Anterior cingulate cortex (tissue), 58 donors: ENCODE data around the gene HMBS.
"Not testable (repeated sequence)": the region's sequence is repeated elsewhere in the genome, so short reads cannot be mapped to it uniquely, and the experiment has no call there.

Source experiments
- DNase-seq, 58 donors: peaks; one replicate each; lab custom pipeline; 2025; lab: John Stamatoyannopoulos, UW

HMBS gene

DNA sequence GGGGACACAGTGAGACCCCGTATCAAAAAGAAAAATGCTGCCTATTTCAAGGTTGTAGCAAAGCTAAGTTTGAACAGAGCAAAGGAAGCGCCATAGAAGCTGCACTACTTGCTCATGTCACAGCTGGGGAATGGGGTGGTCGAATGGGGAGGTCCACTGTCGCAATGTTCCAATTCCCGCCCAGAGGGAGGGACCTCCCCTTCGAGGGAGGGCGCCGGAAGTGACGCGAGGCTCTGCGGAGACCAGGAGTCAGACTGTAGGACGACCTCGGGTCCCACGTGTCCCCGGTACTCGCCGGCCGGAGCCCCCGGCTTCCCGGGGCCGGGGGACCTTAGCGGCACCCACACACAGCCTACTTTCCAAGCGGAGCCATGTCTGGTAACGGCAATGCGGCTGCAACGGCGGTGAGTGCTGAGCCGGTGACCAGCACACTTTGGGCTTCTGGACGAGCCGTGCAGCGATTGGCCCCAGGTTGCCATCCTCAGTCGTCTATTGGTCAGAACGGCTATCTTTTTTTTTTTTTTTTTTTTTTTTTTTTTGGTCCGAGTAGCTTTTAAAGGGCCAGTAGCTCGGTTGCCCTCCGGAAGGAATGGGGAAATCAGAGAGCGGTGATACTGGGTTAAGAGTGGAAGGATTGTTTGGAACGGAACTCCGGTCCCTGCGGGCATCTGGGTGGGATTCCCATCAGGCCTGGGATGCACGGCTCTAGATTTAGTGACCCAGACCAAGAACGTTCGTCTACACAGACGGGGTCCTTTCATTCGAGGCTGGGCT, at the start of gene HMBS:
TSS of gene HMBS (plus strand) at position 219 of the 774 bp plus-strand sequence. CDS start at position 372, 153 bp downstream.
- DNase-seq, result peak; percentile 64 to 100 (median 94)

DNA sequence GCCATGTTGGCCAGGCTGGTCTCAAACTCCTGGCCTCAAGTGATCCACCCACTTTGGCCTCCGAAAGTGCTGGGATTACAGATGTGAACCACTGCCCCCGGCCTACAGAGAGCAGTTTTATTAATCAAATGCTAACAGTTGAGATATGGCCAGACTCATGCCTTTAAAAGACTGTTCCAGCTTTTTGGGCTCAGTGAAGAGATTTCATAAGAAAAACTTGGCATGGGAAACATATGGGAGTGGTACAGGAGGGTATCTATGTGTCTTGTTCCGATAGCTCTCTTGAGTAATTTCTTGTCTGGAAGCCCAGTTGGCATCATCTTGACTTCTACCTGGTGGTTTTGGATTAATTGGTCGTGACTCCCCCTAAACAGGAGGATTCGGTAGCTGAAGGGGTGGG, 45.8 kb upstream of the HMBS start:
- no peak for DNase-seq

DNA sequence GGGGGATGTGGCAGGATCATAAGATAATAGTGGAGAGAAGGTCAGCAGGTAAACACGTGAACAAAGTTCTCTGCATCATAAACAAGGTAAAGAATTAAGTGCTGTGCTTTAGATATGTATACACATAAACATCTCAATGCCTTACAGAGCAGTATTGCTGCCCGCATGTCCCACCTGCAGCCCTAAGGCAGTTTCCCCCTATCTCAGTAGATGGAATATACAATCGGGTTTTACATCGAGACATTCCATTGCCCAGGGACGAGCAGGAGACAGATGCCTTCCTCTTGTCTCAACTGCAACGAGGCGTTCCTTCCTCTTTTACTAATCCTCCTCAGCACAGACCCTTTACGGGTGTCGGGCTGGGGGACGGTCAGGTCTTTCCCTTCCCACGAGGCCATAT, 45.2 kb upstream of the HMBS start:
- DNase-seq, result not testable (repeated sequence)

DNA sequence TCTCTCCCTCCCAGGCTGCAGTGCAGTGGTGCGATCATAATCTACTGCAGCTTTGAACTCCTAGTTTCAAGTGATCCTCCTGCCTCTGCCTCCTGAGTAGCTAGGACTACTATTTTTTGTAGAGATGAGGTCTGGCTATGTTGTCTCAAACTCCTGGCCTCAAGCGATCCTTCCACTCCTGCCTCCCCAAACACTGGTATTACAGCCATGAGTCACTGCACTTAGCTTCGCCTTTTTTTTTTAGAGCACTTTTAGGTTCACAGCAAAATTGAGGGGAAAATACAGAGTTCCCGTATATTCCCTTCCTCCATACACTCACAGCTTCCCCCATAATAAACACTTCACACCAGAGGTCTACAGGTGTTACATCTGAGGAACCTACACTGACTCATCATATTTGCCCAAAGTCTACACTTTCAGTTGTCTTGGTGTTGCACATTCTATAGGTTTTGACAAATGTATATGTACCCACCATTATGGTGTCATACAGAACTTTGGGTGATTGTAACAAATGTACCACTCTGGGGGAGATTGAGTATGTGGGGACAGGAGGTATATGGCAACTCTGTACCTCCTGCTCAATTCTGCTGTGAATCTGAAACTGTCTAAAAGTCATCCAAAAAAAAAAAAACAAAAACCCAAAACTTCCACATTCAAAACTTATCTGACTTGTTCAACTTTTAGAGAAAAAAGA, 42.7 kb upstream of the HMBS start:
- no peak for DNase-seq

- no peak for DNase-seq
Observed at GRCh38 chr11:119042927-119043326, 41.8 kb upstream of the HMBS start.

DNA sequence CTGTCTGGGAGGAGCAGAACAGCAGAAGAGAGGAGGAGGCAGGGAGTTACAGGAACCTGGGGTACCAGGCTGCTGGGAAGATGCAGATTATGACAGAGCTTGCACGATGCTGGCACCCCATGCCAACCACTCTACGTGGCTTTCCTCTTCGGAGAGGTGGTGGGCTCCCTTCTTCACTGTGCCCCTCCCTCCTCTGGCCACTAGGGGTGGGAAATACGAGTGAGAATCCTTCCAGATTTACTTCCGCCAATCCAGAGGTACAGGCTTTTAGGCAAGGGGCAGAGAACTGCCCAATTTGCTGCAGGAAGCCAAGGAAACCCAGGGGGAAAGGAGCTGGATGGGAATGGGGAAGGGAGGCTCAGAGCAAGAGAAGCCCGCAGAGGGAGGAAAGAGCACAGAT, 40.0 kb upstream of the HMBS start:
- no peak for DNase-seq

DNA sequence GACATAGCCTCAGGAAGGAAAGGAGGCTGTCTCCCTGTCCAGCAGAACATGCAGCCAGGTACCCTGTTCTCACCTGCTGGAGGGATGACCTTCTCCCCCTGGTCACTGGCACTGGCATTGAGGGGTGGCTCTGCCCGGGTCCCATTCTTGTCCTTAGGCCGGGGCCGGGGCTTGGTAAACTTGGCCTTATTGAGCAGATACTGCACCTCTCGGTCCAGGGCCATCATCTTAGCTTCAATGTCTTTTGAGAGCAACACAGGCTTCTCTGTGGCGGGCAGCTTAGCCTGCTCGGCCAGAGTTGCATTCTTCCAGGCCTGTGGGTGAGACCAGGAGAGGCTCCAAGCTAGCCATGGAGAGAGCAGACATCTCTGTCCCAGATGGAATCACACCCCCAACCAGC, 38.2 kb upstream of the HMBS start:
- no peak for DNase-seq

- DNase-seq, result no peak
Observed at GRCh38 chr11:119047205-119047604, 37.5 kb upstream of the HMBS start.

DNA sequence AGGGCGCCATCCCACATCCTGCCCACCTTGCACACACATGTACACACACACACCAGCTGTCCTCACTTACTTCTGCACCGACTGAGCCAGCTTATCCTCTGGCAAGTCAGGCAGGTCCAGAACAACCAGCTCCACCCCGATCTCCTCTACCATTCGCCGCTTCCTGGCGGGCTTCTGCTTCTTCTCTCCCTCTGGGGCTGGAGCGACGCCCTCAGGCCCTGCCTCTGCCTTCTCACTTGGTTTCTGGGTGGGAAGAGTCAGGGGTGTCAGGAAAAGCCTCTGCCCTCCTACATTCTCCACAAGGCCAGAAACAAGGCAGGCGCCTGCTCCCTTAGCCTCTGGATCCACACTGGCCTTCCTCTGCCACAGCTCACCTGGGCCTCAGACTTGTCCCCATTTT, 36.0 kb upstream of the HMBS start:
- no peak for DNase-seq

DNA sequence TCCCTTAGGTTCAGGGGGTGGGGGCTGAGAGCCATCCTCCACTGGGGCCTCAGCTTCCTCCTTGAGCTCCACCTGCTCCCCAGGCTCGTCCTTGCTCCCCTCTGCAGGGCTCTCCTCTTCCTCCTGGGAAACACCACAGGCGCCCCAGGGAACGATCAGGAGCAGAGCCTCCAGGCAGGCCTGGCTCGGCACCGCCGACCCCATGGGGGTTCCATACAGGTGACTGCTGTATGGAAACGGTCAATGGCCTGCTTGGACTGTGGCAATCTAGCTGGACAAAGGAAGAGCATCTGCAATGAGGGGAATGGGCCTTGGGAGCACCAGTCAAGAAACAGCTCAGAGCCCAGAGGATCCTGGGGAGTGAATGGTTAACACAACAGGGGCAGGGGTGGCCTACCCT, 35.6 kb upstream of the HMBS start:
- no peak for DNase-seq

- DNase-seq, result no peak
Observed at GRCh38 chr11:119051440-119052162, 33.1 kb upstream of the HMBS start.

- DNase-seq, result no peak
Observed at GRCh38 chr11:119052163-119052814, 32.4 kb upstream of the HMBS start.

DNA sequence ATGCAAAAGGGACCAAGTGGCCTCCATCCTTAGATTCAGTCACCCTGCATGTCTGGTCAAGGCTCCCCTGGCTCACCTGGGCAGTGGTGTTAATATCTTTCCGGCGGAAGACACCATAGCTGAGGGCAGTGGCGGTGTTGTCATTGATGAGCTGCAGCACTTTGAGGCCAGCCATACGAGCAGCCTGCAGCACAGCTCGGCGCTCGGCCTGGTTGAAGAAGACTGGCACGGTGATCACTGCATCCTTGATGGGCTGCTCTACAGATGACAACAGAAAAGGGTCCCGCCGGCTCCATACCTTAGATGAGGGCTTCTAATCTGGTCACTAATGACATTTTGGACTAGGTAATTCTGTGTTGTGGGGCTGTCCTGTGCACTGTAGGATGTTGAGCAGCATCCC, 30.3 kb upstream of the HMBS start:
- no peak for DNase-seq

DNA sequence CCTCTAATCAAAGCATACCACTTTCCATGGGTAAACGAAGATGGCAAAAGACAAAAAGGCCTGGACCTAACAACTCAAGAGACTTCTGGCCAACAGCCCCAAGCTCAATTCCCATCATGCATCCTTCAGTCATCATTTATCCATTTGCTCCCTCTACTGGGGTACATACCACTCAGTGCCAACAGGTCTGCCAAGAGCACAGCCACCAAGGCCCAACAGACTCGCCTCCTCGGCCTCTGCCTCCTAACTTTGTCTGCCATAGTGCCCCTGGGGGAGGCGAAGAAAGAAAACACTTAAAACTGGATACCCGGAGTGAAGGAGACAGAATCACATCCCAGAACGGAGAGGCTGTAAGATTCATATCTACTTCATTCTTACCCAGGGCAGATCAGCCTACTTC, 28.8 kb upstream of the HMBS start:
- no peak for DNase-seq

- peak in 20 of 58 donors; percentile 7 to 59 (median 42) for DNase-seq
Observed at GRCh38 chr11:119056421-119056999, 28.2 kb upstream of the HMBS start.

GRCh38 chr11:119057000-119057769, 27.5 kb upstream of the HMBS start, which contains the start of gene HYOU1:
Gene HYOU1 (minus strand): TSS chr11:119057205. CDS start chr11:119056160, 1,045 bp downstream.
- DNase-seq, result peak; percentile 58 to 98 (median 96)

GRCh38 chr11:119059128-119059527, 25.6 kb upstream of the HMBS start:
- not testable (repeated sequence) for DNase-seq

DNA sequence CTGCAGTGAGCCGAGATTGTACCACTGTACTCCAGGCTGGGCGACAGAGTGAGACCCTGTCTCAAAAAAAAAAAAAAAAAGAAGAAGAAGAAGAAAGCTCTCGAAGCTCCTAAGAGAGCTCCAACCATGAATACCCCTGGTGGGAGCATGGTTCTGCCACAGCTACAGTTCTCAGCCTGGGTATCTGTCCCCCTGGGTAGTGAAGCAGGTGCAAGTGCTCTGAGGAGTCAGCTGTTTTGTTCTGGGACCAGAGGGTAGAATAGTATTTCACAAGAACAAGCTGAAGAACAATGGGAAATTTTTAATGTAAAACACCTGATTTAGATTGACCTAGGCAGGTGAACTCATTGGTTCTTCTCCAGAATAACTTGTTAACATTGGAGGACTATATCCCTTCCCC, 23.4 kb upstream of the HMBS start:
- DNase-seq, result no peak

DNA sequence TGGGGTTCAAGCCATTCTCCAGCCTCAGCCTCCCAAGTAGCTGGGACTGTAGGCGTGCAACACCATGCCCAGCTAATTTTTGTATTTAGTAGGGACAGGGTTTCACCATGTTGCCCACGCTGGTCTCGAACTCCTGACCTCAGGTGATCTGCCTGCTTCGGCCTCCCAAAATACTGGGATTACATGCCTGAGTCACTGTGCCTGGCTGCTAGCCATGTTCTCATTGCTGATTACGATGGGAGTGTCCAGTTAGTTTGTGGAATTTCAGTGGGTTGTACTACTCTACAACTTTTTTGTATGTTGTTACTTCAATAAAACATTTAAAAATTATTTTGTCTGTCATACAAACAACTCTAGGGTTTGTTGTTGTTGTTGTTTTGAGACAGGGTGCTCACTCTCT, 21.9 kb upstream of the HMBS start:
- DNase-seq, result peak in 1 of 58 donors; percentile 24

DNA sequence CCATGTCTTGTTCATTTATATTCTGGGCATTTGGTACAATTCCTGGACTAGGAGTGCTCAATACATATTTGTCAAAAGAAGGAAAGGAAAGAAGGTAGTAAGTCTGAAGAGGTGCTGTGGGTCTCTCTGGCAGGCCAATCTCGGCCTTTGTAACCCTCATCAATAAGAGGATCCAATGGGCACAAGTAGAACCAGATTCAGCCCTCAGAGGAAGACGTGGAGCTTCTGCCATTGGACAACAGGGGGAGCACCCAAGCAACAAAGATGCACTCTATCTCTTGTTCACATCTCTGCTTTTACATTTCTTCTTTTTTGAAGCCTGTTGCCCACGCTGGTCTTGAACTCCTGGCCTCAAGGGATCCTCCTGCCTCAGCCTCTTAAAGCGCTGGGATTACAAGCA, 19.3 kb upstream of the HMBS start:
- no peak for DNase-seq
